ENCODE data around the gene HIRA.
"Not testable (repeated sequence)": the region's sequence is repeated elsewhere in the genome, so short reads cannot be mapped to it uniquely, and the experiment has no call there.

Gene HIRA

DNA sequence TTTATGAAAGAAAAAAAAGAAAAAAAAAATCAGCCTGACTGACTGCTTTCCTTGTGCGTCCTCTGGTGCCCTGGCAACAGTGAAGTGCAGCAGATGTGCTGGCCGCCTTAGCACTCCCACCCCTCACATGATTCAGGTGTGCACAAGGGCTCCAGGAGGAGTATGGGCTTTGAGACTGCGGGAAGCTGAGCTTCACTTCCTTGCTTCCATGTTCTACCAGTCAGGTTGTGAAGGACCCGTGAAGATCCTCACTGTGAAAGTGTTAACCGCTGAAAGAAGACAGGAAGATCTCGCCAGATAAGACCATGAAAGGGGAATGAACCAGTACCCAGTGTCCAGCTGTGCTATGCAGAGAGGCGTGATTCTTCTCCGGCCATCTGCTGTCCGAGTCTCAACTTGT lies 48.2 kb downstream of the HIRA start:
- no peak for DNase-seq (ENCODE audit: low spot score)

DNA sequence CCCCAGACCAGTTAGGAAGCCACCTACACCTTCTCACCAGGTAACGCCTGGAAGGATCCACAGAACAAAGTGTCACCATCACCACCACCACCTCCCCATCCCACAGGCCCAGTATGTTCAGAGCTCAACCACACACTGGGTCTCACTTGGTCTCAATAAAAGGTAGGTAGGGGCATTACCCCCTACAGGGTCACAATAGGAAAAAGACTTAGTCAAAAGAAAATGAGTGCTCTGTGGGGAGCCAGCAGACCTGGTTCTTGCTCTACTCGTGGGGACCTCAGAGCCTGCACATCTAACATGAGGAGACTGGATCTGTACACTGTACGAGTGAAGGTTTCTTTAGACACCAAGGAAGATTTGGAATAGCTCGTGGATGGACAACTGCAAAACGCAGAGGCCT lies 49.3 kb downstream of the HIRA start:
- DNase-seq (ENCODE audit: low spot score) = no peak

DNA sequence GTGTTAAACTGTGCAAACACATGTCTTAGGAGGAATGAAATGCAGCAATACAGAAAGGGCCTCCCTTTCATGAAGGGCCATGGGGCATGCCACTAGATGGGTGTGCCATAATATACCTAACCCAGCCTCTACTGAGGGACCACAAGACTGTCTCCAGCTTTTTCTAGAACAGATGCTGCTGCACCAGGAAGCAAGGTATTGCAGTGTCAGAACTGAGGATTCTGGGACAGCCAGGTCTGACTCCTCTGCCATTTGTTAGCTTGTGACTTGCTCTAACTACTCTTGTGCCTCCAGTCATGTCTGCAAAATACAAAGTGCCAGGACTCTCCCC lies 53.2 kb downstream of the HIRA start:
- DNase-seq (ENCODE audit: low spot score) = no peak

DNA sequence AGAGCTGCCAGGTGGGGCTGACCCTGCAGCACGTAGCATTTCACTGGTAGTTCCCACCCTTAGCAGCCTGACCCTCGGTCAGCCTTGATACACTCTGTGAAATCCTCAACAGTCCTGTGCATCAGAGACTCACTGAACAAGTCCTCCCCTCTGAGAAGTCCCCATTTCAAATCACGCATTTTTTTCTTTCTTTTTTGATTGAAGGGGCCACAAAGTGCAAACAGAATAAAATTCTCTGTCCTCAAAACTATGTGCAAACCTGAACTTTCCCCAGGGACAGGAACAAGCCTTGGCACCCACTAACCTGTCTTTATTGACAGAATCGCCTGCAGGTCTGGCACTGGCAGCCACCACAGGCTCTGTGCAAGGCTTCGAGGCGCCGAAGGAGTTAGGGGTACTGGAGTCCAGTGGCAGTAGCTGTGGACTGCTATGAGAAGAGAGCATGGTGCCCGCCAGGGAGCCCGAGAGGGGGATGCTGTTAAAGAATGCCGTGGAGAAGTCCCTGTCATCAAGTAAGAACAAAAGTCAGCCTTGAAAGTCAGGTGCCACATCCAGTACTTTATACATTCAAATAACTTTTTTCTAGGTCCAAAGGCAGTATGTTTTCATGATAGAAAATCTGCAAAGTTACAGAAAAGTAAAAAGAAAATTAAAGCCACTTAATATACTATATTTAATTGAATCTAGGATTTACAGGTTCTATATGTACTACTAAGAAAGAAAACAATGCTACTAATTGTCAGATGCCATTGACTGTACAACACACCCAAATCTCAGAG lies 53.8 kb downstream of the HIRA start:
- no peak for DNase-seq (ENCODE audit: low spot score)

DNA sequence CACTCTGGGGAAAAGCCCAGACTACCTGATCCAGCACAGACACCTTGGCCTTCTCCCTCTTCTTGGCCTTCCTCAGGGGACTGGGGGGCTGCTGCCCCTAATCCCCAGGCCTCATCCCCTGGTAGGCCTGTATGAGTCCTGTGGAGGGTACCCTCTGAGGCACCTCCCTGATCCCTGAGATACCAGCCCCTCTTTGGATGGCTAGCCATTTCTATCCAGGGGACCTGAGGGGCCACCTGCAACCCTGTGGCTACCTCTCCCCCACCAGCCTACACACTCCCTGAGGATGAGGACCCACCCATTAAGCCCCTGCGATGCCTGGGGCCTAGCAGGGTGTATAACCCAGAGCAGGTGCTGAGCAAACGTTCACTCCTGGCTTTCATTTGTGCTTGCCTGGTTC lies 54.6 kb downstream of the HIRA start:
- no peak for DNase-seq (ENCODE audit: low spot score)

DNA sequence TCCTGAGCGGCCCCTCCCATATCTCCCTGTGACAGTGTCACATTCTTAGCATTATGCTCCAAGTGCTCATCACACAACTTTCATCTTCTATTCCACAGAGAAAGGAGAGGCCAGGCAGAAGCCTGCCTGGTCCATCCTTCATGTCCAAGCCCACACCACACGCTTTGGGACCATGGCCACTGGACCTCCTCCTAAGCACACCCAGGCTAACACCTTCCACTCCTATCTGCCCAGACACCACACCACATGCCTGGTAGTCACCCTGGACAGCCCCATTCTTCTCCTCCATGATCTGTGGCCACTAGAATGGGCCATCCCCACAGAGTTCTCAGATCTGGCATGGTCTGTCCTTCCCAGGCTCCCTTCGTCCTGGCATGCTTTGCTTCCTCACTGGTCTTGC lies 55.3 kb downstream of the HIRA start:
- DNase-seq (ENCODE audit: low spot score) = no peak

DNA sequence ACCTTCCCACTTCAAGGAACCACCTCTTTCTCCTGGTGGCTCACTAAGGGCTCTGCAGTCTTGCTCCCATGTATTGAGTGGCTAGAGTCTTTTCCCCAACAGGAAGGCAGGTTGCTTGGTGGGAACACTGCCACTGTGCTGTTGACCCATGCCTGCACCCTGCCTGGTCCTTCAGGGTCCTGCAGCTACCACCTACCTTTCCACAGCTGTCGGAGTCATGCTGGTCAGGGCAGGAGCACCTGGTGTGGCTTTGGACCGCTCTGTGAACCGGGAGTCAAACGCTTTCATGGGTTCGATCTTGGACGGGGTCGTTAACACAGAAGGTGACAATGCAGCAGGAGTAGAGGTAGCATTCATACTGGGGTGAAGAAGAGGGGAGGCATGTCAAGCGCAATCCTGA lies 56.1 kb downstream of the HIRA start:
- DNase-seq (ENCODE audit: low spot score) = no peak

DNA sequence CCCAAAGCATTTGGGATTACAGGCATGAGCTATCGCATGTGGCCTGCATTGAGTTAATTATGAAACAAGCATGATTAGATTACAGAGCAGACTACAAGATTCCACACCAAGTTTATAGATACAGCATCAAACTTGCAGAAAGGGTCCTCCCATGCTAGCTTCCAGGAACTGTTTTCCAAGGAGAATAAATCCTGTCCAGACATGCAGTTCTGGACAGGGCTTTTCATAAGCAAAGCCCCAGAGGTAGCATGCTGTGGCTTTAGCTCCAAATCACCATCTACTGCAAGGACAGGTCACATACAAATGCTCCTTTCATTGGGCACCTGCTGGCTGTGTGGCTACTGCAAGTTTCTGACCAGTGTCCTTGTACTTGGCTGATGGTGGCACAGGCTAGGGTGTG lies 57.1 kb downstream of the HIRA start:
- DNase-seq (ENCODE audit: low spot score) = no peak

DNA sequence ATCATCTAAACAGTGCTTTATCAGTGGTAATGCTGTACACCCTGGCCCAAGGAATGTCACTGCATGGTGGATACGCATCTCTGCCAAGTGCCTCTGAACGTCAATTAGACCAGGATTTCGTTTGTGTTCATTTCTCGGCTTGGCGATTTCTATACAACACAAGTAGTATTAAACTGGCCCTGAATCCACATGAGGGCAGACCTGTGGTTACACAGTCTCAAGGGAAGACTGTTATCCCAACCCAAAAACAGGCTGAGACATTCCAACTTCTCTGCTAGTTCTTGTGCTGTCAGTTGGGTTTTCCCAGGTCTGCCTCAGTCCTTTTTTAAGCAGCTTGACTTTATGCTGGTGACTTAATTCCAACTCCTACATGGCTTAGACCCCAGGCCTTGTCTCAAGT lies 58.1 kb downstream of the HIRA start:
- no peak for DNase-seq (ENCODE audit: low spot score)

DNA sequence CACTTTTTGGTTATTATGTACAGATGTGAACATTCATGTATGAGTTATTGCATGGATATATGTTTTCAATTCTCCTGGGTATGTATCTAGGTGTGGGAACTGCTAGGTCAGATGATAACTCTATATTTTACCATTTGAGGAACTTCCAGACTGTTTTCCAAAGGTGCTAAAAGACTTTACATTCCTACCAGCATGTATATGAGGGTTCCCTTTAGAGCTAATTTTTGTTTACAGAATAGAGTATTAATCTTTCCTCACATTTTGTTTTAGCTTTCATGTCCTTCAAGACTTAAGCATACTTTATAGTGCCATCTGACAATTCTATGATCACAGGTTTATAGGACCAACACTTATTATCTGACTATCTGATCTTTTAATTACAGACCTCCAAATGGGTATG lies 59.6 kb downstream of the HIRA start:
- DNase-seq (ENCODE audit: low spot score) = no peak

DNA sequence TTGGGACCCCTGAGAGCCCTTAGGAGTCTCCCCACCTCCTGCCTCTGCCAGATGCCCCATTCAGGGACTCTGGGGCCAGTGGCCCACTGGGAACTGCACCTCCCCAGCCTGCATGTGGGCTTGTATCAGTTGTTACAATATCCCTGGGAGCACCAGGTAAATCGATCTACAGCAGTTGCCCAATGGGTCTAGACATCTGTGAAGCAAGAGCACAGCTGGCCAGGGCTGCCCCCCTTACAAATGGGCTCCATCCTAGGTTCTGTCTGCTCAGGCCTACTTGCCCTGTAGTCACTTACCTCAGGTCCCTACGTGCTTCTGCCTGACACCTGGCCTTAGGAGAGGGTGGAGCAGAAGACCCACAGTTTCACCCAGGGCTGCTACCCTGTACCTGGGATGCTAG lies 62.7 kb downstream of the HIRA start:
- DNase-seq (ENCODE audit: low spot score) = no peak

DNA sequence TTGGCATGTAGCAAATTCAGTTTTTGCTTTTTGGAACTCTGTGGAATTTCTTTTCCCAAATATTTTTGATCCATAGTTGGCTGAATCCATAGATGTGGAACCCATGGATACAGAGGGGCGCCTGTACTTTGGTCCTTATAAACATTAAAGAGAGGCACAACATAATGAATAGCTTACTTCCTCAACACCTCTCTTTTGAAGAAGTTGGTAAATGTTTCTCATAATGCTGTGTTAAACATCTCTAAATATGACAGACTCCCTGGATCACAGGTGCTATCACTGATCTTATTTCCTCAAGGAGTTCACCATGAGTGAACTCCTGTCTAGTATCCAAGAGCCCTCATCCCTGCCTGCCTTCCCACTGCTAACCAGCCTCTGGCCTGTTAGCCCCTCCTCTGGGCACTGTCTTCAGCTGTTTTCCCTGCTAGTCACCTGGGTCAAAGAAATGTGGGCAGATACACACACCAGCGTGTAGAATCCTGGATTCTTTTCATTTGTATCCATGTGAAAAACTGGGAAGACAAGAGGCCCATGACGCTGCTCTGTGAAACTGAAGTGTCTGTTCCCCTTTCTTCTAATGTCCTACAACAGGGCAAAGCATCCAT lies 63.7 kb downstream of the HIRA start:
- no peak for DNase-seq (ENCODE audit: low spot score)

DNA sequence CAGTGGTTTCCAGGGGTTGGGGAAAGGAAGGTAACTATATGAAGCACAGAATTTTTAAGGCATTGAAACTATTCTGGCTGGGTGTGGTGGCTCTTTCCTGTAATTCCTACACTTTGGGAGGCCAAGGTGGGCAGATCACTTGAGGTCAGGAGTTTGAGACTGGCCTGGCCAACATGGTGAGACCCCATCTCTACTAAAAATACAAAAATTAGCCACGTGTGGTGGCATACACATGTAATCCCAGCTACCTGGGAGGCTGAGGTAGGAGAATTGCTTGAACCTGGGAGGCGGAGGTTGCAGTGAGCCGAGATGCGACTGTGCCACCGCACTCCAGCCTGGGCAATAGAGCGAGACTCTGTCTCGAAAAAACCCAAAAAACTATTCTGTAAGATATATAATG lies 68.0 kb downstream of the HIRA start:
- not testable (repeated sequence) for DNase-seq (ENCODE audit: low spot score)

DNA sequence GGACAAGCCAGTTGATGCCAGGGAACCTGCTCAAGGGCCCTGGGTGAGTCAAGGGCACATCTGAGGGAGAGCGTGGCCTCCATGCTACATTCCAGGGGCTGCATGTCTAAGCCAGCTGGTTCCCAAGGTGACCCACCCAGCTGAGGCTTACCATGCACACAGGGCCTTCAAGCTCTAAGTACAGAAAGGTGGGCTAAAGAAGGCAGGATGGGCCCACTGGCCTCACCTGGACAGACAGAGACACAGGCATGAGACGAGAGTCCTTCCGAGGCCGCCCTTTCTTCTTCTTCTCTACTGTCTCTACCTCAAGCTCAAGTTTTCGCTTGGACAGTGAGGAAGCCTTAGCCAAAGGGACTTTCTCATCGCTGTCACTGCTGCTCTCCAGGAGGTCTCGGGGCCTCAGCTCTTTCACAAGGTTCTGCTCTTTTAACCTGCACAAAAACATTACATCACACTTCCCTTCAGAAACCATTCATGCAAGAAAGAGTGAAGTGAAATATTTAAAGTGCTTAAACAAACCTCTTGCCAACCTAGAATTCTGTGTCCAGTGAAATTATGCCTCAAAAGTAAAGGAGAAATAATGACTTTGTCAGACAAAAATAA lies 69.9 kb downstream of the HIRA start:
- DNase-seq (ENCODE audit: low spot score) = no peak

DNA sequence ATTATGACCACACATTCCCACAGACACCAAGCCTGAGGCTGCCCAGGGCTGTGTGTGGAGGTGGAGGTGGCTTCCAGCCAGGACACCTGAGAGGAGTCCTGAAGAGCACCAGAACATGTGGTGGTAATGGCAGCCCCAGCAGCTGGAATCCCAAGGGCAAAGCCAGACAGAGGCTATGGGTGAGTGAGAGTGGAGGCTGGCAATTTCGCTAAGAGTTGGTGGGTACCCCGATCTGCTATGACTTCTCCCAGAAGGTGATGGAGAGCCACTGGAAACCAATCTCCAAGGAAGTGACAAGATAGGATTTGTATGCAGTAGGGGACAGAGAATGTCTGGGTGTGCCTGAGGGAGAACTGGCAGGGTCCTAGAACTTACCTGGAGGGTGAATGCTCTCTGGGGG lies 70.7 kb downstream of the HIRA start:
- DNase-seq (ENCODE audit: low spot score) = no peak

DNA sequence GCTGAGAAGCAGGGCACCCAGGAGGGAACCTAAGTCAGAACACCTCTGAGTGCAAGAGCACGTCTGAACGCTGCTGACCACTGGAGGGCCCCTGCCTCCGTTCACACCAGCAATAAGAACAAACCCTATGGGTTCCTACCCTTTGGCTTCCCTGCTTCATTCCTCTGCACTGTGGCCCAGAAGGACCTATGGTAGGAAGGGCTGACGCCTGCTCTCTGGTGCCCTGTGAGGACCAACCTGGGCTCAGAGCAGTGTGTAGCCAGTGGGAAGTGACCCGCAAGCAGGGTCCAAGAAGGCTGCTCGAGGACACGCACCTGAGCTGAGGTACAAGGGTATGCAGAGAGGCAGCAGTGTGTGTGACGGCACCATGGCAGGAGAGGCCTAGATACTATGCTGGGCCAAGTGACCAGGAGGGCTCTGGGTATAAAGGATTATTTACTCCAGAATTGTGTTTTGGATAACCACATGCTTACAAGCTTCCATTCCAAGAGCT lies 71.2 kb downstream of the HIRA start:
- no peak for DNase-seq (ENCODE audit: low spot score)

DNA sequence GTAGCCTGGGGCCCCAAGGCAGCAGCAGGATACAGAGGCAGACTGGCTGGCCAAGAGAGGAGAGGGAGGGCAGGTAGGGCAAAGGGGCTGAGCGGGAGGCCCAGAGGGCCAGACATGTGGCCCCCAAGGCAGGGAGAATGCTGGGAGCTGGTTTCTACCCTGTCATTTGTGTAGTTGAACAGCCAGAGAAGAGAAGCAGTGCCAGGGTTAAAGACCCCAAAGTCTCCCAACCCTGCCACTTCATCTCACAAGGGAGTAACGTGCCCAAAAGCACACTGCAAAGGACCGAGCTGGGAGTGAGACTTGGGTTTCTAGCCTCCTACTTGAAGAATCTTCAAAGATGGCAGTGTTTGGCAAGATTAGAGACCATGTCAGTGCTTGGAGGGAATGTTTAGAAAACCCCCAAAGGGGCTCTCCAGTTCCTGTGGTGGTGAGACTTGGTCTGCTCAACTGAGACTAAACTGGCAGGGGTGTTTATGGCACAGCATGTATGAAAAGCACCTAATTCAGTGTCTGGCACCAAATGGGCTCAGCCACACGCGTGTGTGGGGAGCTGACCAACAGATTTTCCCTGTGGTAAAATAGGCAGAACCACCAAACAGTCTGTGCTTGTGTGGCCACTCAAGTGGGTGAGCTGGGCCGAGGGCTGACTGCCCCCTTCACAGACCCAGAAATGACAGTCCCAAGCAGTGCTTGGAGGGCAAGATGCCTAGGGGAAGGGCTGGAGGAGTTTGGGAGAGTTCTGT lies 71.8 kb downstream of the HIRA start:
- no peak for DNase-seq (ENCODE audit: low spot score)

DNA sequence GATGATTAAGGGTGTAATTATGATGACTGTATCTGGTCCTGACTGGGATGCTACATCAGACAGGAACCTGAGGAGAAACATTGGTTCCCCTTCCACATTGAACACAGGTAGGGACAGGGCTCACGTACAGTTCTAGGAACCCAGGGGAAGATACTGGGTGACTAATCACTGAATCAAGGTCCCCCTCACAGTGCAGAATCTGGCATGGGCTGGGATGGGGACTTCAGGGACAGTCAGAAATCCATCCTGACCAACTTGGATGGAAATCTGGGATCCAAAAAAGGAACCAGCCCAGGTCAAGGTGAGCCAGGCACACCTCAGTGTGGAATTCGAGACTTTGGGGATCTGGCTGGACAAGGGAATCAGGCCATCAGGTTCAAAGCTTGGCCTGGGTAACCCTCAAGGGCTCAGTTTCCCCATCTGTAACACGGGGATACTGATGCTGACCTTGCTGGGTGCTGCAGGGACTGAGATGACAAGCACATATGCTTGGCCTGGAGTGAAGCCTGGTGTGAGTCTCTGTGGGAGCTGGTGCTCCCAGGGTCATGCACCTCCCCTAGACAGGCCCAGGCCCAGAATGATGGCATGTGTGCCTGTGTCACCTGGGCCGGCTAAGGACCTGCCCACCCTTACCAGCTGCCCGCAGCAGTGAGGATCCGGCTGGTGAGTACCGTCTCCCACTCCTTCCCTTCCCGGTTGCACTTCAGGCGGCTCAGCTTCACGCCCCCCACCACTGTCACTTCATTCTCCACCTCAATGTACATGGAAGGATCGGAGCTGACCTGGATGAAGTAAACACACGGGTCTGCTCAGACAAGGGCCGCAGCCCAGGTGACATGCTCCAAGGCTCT lies 72.6 kb downstream of the HIRA start:
- DNase-seq (ENCODE audit: low spot score) = no peak

DNA sequence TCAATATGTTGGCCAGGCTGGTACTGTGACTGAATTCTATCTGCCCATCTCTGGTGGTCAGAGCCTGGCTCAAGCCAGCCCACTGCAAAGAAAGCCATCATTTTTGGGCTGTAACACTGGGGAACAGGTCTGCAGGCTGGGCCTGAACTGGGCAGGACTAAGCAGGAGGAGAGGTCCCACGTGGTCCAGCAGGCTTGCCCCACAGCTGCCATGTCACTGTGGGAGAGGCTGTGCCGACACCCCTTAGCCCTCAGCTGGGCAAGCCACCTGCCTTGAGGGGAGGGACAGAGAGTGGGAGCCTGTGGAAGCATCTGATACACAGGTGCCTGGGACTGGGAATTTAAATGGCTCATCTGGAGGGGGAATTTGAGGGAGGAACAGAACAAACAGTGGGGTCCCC lies 73.3 kb downstream of the HIRA start:
- no peak for DNase-seq (ENCODE audit: low spot score)

DNA sequence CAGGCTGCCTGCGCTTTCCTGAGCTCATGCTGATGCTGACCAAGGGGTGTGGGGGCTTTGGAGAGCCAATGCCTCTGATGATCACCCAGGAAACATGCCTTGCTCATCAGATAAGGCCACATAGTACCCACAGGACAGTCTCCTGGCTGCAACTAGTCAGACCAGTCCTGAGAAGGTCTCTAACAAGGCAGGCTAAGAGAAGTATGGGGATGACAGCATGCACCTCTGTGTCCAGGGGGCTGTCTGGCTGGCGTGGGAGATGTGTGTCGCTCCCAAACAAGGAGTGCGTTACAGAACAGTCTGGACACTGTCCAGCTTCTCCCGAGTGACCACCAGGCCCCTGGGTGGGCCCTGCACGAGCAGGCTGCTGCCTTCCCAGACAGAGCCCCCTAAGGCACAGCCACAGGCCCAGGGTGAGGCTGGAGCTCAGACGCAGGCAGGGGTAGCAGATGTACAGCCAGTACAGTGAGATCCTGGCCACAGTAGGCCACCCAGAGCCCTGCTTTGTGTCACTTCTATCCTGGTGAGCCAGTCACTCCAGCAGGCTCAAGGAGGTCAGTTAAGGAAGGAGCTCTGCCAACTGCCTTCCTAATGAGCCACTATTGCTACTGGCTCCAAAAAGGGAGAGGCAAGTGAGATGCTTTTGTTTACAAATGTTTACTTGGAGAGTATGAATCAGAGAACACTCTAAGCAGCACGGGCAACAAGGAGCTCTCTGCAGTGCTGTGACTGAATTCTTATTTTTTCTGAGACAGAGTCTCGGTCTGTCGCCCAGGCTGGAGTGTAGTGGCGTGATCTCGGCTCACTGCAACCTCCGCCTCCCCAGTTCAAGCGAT lies 74.0 kb downstream of the HIRA start:
- peak; percentile 20 for DNase-seq (ENCODE audit: low spot score)

DNA sequence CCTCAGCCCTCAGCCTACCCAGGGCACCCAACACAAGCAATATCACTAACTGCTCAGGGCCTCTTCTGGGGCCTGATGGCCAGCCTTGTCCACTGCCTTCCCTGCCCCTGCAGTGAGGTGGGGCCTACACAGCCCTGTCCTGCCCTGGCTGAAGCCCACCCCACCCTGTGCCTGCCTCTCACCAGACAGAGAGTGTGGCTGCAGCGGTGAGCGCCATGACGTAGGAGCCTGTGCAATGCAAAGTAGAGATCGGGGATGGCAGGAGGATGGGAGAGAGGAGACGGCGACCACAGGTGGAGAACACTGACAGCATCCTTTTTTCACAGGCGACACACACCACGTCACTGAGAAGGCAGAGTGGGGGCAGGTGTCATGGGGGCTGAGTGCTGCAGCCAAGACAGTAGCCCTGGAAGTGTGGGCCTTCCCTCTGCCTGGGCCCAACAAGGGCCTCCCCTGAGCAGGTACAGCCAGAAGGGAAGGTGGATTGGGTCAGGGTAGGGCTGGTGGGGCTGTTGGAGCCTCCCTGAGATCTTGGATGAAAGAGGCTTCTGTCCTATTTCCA lies 74.7 kb downstream of the HIRA start:
- DNase-seq (ENCODE audit: low spot score) = no peak

Measured in globus pallidus (tissue), 1 donor.